Left kidney (tissue), 2 donors: ENCODE results near the gene TMEM92. TPM values are rescaled to one million over a fixed set of nuclear protein-coding genes. Genes with fewer than 3 reads are reported as not detected.
"Not testable (repeated sequence)": the region's sequence is repeated elsewhere in the genome, so short reads cannot be mapped to it uniquely, and the experiment has no call there.

Experiments used
- DNase-seq: peaks from one replicate; pipeline ENCODE4 v3.0.0-alpha.2; 2013
- polyA plus RNA-seq: library from polyadenylated mRNA; unstranded; fragments of 120-200 nt; gene quantifications from one replicate; pipeline ENCODE4 v1.2.1, GENCODE V29; 2013; ENCODE audit not compliant: insufficient read length

TMEM92 gene
- polyA plus RNA-seq, 1 donor: 2.2 TPM

DNA sequence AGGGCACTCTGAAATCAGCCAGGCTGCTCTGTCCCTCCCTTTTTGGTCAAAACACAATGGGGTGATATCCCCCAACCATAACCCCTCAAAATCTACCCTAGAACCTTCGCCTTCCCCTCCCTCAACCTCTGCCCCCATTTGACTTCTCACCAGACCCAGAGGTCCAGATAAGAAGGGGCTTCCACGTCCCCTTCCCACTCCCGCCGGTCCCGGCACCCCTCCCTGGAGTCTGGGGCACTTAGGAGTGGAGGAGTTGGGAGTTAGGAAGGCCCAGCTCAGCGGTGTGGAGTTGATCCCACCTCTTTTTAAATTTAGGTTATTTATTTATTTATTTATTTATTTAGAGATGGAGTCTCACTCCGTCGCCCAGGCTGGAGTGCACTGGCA lies 619 bp upstream of the TMEM92 start:
- DNase-seq: no peak

DNA sequence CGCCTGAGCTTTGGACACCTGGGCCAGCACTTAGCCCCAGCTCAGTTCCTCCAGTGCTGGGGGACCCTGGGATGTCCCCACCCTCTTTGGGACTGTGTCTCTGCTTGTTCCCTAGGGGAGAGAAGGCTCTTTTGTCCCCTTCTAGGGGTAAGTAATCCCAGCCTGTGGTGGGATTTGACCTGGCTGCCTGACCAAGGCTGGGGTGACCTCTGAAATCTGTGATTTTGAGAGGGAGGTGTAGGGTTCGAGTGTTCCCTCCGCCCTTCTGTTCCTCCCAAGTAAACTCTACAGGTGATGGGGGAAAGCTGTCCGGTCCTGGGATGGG lies 593 bp downstream of the TMEM92 start:
- no peak for DNase-seq

DNA sequence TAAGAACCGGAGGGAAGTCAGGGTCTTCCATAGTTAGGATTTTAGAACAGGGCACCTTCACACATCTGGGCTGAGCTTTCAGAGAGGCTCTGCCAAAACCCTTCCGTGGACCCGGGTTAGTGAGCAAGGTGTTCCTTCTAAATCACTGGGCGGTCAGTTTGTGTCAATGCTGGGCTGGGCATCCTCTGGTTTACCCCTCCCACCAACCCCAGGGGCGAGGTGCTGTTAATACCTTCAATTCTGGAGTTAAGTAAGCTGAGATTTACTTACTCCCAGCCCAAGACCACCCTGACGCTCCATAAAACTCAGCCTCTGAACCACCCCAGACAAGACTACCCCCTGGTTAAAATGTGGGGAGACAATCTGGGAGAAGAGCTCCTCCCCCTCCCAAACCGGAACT lies 1.0 kb downstream of the TMEM92 start:
- DNase-seq: no peak

DNA sequence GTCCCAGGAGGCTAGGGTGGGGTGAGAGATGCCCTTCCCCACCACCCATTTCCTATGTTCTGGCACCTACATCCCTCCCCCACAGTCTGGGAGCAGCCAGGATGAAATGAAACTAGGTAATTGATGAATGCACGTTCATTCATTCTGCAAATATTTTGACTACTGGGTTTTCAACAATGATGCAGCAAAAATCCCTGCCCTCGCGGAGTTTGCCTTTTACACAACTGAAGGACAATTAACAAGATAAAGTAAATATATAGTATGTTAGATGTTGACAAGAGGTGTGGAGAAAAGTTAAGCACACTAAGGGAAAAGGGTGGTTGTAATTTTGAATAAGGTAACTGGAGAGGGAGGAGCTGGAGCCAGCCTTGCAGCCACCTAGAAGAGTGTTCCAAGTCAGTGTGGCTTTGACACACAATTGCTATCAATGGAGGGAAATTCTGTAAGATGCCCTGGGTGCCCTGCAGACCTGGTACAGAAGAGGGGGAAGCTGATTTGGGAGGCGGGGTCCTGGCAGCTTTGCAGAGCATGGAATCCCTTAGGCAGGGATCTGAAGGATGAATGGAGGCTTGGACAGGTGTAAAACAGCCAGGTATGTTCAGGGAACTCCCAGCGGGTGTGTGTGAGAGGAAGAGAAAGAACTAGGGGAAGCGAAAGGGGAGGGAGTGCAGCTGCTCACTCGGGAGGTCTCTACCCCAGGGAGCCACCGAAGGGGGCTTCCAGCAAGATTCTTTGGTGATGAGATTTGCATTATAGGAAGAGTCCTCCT lies 2.5 kb downstream of the TMEM92 start:
- DNase-seq: no peak

DNA sequence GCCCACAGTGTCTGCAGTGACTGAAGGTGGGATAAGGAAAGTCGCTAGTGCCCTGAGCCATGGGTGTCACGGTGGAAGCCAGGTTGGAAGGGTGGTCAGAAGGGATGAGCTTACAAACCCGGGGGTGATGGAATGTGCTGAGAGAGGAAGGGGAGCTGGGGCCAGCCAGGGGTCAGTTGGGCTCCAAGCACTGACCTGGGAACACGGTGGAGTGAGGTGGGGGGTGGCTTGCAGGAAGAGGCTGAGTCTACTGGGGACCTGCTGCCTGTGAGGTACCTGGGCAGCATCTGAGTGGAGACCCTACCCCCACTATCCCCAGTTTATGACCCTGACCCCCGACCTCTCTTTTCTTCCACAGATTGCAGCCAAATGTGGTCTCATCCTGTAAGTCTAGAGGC lies 3.1 kb downstream of the TMEM92 start:
- DNase-seq: no peak

DNA sequence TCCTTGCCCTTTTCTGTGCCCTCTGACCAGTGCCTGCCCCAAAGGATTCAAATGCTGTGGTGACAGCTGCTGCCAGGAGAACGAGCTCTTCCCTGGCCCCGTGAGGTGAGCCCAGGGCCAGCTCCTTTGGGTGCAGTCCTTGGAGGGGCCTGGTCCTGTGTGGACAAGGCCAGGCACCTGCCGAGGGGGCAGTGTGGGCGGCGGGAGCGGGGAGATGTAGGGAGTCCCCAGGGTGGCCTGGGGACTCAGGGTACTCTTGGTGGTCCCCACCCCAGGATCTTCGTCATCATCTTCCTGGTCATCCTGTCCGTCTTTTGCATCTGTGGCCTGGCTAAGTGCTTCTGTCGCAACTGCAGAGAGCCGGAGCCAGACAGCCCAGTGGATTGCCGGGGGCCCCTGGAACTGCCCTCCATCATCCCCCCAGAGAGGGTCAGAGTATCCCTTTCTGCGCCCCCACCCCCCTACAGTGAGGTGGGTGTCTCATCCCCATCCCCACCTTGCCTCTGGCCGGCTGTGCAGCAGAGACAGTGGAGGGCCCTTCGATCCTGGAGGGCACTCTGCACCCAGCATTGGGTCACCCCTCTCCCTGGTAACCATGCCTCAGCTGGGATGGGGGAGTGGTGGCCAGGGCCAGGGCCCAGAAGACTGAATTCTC lies 4.4 kb downstream of the TMEM92 start:
- DNase-seq: no peak

DNA sequence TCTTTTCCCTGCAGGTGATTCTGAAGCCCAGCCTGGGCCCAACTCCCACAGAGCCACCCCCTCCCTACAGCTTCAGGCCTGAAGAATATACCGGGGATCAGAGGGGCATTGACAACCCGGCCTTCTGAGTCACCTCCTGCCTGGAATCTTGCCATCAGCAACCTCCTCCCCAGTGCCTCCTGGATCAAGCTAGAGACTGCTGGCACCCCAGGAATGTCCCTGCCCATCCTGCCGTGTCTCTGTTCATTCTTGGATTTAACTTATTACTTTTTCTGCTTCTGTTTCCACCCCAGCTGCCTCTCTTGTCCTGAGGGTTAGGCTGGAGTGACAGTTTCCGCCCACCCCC lies 4.9 kb downstream of the TMEM92 start:
- DNase-seq: no peak

DNA sequence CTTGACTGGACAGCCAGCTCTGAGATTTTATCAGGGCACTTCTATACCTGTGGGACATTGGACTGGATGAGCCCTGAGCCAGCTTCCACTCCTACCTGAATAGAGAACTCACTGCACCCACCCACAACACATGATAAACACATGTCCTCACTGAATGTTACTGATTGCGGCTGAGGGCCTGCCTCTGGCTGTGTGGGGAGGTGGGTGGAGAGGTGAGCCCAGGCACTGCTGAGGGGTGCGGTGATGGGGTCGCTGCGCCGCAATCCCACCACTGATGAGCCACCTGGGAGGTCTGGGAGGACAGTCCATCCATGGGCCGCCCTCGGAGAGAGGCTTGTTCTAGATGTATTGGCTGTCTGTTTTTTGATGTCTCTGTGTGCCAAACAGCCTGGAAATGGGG lies 5.4 kb downstream of the TMEM92 start:
- DNase-seq: no peak

DNA sequence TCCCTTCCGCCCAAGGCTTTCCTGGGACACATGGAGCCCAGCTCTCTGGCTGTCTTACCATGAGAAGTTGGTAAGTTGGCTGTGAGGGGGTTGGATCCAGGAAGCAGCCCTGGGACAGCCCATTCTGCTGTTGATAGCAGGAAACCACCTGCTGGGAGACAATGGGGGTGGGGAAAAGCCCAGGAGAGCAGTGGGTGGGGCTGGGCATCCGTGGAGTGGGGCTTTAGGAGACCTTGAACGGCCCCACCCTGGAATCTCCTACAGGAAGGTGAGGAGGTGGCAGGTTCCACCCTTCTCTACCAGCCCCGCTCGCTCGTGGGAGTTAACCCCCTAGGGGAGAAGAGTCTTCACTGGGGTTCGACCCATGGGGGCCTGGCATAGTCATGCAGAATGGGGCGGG lies 5.8 kb downstream of the TMEM92 start:
- DNase-seq: no peak

DNA sequence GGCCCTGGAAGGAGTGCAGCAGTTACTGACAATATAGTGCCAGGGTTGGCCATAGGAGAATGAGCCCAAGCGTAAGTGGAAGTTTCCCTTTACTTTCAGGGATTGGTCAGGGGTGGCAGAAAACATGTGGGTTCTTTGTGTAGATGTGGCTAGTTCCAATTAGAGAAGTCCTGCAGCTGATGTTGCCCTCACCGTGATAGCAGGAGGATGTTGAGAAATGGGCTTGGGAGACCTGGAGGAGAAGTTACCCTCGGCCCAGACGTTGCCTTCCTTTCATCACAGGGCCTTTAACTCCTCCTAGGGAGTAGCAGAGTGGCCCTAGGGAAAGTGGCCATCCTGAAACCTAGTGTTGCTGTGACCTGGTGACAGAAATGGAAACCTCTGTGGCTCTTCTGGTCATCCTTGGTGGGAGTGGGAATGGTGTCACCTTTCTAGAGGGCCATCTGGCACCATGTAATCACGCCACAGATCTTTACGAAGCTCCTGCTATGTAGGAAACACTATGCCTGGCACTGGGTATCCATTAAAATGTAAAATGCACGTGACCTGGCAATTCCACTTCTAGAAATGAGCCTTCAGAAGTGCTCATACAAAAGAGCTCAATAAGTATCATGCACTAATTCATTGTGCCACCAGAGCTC lies 6.7 kb downstream of the TMEM92 start:
- DNase-seq: no peak

DNA sequence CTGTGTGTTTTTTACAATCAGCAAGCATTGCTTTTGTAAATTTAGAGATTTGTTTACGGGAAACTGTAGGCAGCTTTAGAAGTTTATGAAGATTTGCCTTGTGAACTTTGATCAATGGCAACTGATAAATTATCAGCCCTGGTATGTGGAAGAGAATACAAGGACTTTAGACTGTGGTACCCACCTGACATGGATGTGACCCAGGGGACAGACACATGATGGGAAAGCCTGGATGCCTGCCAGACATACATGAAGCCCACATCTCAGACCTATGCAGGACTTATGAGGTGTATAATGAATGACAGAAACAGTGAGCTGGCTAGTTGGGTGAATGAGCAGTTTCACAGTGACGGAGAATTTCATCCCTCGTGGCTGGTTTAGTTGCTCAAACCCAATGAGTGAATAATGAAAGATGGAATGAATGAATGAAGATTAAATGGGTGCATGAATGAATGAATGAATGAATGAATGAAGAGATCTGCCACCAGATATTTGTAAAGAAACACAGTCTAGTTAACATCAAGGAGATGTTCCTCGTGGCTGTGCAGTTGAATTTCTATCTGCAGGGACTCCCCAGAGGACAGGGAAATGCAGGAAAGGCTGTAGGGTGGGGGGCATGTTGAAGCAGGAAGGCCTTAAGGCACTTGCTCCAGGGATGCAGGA lies 7.6 kb downstream of the TMEM92 start:
- no peak for DNase-seq

DNA sequence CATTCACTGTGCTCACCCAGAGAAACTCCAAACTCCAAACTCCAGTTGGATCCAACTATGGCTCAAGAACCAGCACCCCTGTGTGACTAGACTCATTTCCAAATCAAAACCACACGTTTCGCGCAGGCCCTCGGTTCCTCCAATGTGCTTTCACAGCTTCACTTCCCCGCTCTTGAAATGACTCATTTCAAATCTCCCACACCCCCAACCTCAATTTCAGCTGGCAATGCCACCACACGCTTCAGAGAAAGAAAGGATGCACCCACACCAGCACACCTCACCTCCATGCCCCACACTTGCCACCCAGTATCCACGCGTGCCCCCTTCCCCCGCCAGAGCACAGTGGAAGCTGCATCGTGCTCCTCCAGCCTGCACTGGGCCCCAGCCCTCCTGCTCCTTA lies 9.0 kb downstream of the TMEM92 start:
- DNase-seq: no peak

DNA sequence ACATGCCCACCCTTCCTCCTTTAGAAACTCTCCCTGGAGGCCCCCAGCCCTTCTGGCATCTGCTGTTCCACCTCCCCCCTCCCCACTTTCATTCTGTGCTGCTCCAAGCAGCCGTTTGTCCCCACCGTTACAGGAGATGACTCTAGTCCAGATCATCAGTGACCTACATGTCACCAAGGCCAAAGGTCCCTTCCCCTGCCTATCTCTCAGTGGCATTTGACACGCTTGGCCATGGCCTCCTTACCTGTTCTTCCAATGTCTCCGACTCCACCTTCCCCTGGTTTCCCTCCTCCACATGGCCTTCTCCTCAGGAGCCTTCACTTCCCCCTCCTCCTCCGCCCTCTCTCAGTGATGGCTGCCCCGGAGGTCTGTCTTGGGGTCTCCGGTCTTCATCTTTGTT lies 9.4 kb downstream of the TMEM92 start:
- DNase-seq: no peak

DNA sequence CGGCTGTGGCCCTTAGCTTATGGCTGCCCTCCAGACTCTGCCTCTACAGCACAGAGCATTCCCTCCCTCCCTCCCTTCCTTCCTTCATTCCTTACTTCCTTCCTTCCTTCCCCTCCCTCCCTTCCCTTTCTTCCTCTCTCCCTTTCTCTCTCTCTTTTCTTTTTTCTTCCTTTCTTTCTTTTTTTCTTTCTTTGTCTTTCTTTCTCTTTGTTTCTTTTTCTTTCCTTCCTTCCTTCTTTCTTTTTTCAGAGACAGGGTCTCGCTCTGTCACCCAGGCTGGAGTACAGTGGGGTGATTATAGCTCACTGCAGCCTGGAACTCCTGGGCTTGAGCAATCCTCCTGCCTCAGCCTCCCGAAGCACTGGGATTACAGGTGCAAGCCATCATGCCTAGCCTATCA lies 11.7 kb downstream of the TMEM92 start:
- DNase-seq: no peak

DNA sequence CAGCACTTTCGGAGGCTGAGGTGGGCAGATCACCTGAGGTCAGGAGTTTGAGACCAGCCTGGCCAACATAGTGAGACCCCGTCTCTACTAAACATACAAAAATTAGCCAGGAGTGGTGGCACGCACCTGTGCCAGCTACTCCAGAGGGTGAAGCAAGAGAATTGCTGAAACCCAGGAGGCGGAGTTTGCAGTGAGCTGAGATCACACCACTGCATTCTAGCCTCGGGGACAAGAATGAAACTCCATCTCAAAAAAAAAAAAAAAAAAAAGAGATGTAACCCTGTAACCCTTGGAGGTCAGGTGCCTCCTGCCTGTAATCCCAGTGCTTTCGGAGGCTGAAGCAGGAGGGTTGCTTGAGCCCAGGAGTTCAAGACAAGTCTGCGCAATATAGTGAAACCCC lies 13.0 kb downstream of the TMEM92 start:
- not testable (repeated sequence) for DNase-seq

DNA sequence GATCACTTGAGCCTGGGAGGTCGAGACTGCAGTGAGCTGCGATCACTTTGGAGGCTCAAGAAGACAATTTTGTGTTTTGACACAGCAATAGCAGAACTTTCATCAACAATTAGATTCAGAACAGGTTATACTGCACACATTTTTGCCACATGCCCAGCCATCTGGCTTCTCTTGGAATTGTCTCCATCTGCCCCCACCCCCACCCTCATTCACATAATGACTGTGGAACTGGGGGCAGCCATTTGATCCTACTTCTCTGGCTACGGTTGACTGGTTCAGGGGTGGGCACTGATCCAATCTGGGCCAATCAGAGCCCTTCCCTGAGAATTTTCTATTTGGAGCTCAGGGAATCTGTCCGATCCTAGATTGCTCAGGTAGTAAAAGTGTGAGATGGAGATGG lies 14.0 kb downstream of the TMEM92 start:
- DNase-seq: no peak

DNA sequence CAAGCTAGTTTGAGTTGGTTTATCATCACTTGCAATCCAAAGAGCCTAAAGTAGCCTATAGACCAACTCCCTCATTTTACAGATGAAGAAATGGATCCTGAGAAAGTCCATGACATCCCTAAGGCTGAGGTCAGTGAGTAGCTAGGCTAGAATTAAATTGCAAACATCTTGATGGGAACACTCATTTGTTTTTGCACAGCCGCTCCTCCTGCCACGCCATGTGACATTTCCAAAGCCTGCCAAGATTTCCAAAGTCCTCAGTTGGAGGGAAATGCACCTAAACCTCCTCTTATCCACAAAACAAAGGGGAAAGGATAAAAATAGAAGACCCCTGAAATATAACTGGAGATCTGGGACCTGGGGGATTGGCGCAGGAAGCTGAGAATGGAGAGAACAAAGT lies 15.0 kb downstream of the TMEM92 start:
- no peak for DNase-seq

DNA sequence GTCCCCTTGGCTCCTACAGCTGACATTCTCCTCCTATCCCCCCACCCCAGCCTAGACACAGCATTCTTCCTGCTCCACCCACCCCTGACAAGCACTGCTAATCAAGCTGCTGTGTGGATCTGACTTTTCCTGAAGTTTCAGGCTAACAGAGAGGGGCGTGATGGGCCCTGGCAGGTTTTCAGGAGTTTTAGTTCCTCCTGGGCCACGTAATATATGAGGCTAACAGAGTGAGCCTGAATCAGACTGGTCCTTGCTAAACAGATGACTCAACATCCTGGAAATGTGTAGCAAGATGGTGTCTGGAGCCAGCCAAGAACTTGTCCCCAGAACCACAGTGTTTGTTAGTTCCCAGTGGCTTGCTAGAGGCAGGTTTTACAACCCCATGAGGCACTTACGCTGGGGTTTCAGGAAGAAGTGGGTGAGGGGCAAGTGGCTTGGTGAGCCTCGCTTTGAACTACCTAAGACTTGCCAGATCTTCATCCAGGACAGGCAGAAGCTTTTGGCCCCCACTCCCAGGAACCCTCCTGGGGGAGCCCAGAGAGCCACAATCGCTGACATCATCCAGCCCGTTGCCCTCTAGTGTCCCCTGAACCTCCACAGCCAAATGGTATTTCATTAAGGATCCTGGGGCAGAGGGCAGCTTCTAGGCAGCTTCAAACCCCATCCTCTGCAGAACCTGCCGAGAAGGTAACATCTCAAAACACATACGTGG lies 15.9 kb downstream of the TMEM92 start:
- no peak for DNase-seq

DNA sequence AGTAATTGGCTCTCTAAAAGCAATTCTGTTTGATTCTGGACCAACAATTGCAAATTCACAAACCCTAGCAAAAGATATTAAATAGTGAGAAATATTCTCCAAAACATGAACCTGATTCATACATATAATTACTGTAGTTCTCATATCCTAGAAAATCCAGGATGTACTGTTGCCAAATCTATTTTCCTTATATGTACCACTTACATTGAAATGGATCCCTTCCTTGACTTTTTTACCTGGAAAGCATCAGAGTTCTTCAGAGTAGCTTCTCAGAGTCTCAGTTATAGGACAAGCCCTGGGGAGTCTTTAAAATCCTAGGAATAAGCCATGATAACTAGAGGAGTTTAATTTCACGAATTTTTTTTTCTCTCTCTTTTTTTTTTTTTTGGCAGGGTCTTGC lies 16.7 kb downstream of the TMEM92 start:
- no peak for DNase-seq

DNA sequence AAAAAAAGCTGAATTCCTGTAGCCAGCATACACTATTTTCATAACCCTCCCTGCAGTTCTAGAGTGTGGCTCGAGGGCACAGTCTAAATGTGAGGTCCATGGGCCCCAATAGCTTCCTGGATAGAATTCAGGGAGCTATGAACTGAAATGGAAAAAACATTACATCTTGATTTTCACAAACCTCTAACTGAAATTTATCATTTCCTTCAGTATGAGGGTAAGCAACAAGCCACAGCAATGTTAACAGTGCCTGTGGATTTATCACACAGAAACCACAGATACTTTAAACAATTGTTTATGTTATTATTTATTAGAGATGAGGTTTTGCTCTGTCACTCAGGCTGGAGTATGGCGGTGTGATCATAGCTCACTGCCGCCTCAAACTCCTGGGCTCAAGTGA lies 18.2 kb downstream of the TMEM92 start:
- no peak for DNase-seq

DNA sequence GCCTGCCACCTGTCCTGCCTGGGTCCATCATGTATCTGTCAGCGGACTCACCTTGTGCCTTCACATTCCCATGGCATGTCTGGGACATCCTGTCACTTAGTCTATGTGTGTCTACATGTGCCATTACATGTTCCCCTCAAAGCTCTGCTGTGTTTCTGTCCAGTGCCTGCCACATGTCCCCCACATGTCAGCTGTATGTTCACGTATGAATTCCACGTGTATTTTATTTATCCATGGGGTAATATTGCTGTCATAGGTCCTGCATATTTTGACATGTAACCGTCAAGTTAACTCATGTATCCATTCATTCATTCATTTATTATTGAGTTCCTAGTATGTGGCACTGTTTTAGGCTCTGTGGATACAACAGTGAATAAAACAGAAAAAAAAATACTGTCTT lies 20.8 kb downstream of the TMEM92 start:
- DNase-seq: no peak

DNA sequence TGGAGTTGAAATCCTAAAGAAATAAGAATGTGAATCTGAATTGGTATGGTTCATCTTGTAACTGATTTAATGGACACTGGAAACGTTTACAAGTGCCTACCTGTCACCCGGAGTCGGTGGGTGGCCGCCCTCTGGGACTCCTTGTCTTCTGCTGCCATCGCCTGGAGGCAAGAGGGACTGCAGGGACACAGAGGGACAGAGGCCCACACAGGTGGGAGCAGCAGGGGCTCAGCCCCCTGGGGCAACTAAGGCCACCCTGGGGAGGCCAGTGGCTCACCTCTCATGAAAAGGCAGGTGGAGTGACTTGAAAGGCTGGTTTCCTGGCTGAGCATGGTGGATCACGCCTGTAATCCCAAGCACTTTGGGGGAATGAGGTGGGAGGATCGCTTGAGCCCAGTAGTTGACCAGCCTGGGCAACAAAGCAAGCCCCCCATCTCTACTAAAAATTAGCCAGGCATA lies 23.2 kb downstream of the TMEM92 start:
- peak; percentile 65 for DNase-seq

DNA sequence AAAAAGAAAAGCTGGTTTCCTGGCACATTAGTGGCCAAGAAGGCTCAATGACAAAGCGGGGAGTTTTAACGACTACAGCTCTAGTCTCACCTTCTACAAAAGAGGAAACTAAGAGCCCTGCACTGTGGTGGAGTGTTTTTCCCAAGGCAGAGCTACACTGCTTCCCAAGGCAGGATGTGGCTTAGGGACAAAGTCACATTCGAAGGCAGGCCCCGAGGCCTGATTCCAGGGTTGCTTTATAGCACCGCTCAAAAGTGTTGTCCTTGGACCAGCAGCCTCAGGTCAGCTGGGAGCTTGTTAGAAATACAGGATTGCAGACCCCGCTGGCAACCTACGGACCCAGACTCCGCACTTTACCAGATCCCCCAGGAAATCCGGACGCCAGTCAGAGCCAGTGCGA lies 23.8 kb downstream of the TMEM92 start:
- DNase-seq: no peak
